Panc1 (cell line): ENCODE data around the gene BABAM2. TPM values are rescaled to one million over a fixed set of nuclear protein-coding genes. Genes with fewer than 3 reads are reported as not detected.
"Not testable (repeated sequence)": the region's sequence is repeated elsewhere in the genome, so short reads cannot be mapped to it uniquely, and the experiment has no call there.

Experiments used
- ATAC-seq: fragments of 200-7000 bp; cut with Tn5 transposase; 2 replicates; pipeline ENCODE4 v1.9.1; 2020; ENCODE audit warnings: mild to moderate bottlenecking, moderate library complexity
- BruUV-seq: library from RNA; stranded (reverse); fragments of 400-500 nt; replicated peaks from 2 replicates; lab custom pipeline; 2021; lab: Mats Ljungman, UMichigan
- CTCF ChIA-PET: fragments of 300-600 bp; sonication (Branson Sonifier 250); formaldehyde crosslinking; loops from one replicate; lab custom pipeline; 2022; ENCODE audit warnings: antibody characterized with exemption; lab: Charles Lee
- POLR2A ChIA-PET: fragments of 300-600 bp; sonication (Branson Sonifier 250); formaldehyde crosslinking; loops from one replicate; lab custom pipeline; 2022; ENCODE audit warnings: antibody characterized with exemption; lab: Charles Lee
- DNase-seq: peaks from one replicate; pipeline ENCODE4 v3.0.0-alpha.2; 2010; ENCODE audit warnings: low read depth, low spot score
- H3K27ac ChIP-seq: 2 replicates; pipeline ENCODE4 v1.5.1; 2011; ENCODE audit warnings: mild to moderate bottlenecking, low read length, inconsistent platforms
- H3K27me3 ChIP-seq: fragments of 200-500 bp; sonication (Bioruptor generic); 2 replicates; pipeline ENCODE4 v1.6.0; 2014; ENCODE audit warnings: low read length, inconsistent platforms; ENCODE audit not compliant: control insufficient read depth, insufficient read depth
- H3K36me3 ChIP-seq: fragments of 200-500 bp; sonication (Bioruptor generic); 2 replicates; pipeline ENCODE4 v1.5.1; 2014; ENCODE audit warnings: inconsistent platforms, mild to moderate bottlenecking, low read length, moderate library complexity; ENCODE audit not compliant: control insufficient read depth, insufficient read depth
- H3K4me1 ChIP-seq: 2 replicates; pipeline ENCODE4 v1.5.1; 2011; ENCODE audit warnings: inconsistent platforms, mild to moderate bottlenecking, low read length, moderate library complexity; ENCODE audit not compliant: control insufficient read depth, insufficient read depth
- H3K4me3 ChIP-seq, 2 experiments: 2 replicates each; pipeline ENCODE4 v1.5.1; 2011 to 2012; ENCODE audit warnings: low read depth in 2 of 2, low read length in 2 of 2, mild to moderate bottlenecking in 2 of 2, inconsistent platforms in 1 of 2, moderate library complexity in 1 of 2
- H3K9me3 ChIP-seq: fragments of 200-500 bp; sonication (Bioruptor generic); 2 replicates; pipeline ENCODE4 v1.5.1; 2014; ENCODE audit warnings: low read depth, mild to moderate bottlenecking, inconsistent platforms, low read length, moderate library complexity; ENCODE audit not compliant: control insufficient read depth, insufficient read depth
- CTCF ChIP-seq: fragments of 450-650 bp; IDR thresholded peaks from 2 replicates; pipeline ENCODE4 v1.5.1; 2017; ENCODE audit warnings: mild to moderate bottlenecking
- POLR2AphosphoS5 ChIP-seq: IDR thresholded peaks from 2 replicates; pipeline ENCODE4 v1.6.1; 2012; ENCODE audit warnings: mild to moderate bottlenecking, low read depth, low read length, moderate library complexity
- SIN3A ChIP-seq: IDR thresholded peaks from 2 replicates; pipeline ENCODE4 v1.6.1; 2012; ENCODE audit warnings: low read depth, mild to moderate bottlenecking, low read length, moderate library complexity, borderline replicate concordance; ENCODE audit not compliant: insufficient read depth
- TCF7L2 ChIP-seq: IDR thresholded peaks from 2 replicates; pipeline ENCODE4 v1.6.1; 2011; ENCODE audit warnings: mild to moderate bottlenecking, low read depth, low read length, inconsistent platforms
- in situ Hi-C: cut with HindIII; loops from 2 replicates; pipeline ENCODE4 v1.10.0; 2016; ENCODE audit warnings: low sequenced_read_pairs, low pct_unique_long_range_greater_than_20kb
- intact Hi-C: fragments of 100-400 bp; cut with micrococcal nuclease; formaldehyde crosslinking; loops from one replicate; pipeline ENCODE4 v1.10.0; 2022; ENCODE audit not compliant: unreplicated experiment
- total RNA-seq: library from RNA; stranded (reverse); gene quantifications from one replicate; pipeline ENCODE4 v1.2.1, GENCODE V29; 2021; ENCODE audit not compliant: unreplicated experiment
- TF ChIP-seq, protein P1 (sequence below), 2 experiments: IDR thresholded peaks; 2 replicates each; pipeline ENCODE4 v1.6.1; 2011 to 2012; ENCODE audit warnings: low read depth in 2 of 2, control low read depth in 1 of 2, low read length in 1 of 2, mild to moderate bottlenecking in 1 of 2, moderate library complexity in 1 of 2; ENCODE audit not compliant: insufficient read depth in 1 of 2

BABAM2 gene
- total RNA-seq, 1 experiment from 2014 or later, result 31.2 TPM

GRCh38 chr2:28370354-28370753 is 479.8 kb downstream of the BABAM2 start:
- Histone ChIP-seq H3K36me3 (no peaks in the 10 kb centered on the region), H3K4me3 (no peak overlapping the region), H3K9me3 (no peaks in the 10 kb centered on the region), H3K27ac (no peak overlapping the region), H3K27me3 (no peaks in the 10 kb centered on the region), H3K4me1 (no peaks in the 10 kb centered on the region; the same call in 1 of the 2 replicates)
- ATAC-seq, result no peak
- ChIA-PET POLR2A (no interaction called here), CTCF (no interaction called here)
- in situ Hi-C loops, result no loop called here
- TF ChIP-seq TCF7L2 (no peak), SIN3A (no peak), CTCF (no peak), POLR2AphosphoS5 (no peak)
- TF ChIP-seq, protein P1, sequence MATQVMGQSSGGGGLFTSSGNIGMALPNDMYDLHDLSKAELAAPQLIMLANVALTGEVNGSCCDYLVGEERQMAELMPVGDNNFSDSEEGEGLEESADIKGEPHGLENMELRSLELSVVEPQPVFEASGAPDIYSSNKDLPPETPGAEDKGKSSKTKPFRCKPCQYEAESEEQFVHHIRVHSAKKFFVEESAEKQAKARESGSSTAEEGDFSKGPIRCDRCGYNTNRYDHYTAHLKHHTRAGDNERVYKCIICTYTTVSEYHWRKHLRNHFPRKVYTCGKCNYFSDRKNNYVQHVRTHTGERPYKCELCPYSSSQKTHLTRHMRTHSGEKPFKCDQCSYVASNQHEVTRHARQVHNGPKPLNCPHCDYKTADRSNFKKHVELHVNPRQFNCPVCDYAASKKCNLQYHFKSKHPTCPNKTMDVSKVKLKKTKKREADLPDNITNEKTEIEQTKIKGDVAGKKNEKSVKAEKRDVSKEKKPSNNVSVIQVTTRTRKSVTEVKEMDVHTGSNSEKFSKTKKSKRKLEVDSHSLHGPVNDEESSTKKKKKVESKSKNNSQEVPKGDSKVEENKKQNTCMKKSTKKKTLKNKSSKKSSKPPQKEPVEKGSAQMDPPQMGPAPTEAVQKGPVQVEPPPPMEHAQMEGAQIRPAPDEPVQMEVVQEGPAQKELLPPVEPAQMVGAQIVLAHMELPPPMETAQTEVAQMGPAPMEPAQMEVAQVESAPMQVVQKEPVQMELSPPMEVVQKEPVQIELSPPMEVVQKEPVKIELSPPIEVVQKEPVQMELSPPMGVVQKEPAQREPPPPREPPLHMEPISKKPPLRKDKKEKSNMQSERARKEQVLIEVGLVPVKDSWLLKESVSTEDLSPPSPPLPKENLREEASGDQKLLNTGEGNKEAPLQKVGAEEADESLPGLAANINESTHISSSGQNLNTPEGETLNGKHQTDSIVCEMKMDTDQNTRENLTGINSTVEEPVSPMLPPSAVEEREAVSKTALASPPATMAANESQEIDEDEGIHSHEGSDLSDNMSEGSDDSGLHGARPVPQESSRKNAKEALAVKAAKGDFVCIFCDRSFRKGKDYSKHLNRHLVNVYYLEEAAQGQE (IDR thresholded peaks at IDR 0.05; ENCODE audit: insufficient read depth in 1 of 2, low read depth in 2 of 2, low read length in 1 of 2), result no peak
- DNase-seq, result no peak
- intact Hi-C loops, result no loop called here
- no TSS peak for BruUV-seq

DNA sequence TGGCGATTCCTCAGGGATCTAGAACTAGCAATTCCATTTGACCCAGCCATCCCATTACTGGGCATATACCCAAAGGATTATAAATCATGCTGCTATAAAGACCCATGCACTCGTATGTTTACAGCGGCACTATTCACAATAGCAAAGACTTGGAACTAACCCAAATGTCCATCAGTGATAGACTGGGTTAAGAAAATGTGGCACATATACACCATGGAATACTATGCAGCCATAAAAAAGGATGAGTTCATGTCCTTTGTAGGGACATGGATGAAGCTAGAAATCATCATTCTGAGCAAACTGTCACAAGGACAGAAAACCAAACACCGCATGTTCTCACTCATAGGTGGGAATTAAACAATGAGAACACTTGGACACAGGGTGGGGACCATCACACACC is 481.2 kb downstream of the BABAM2 start:
- H3K27me3 ChIP-seq, POLR2A ChIA-PET, CTCF ChIA-PET, DNase-seq, H3K27ac ChIP-seq, BruUV-seq, ATAC-seq, H3K4me3 ChIP-seq, H3K9me3 ChIP-seq, H3K4me1 ChIP-seq, H3K36me3 ChIP-seq, in situ Hi-C loops, intact Hi-C loops: not testable (repeated sequence)

GRCh38 chr2:28373854-28374253 is 483.3 kb downstream of the BABAM2 start:
- in situ Hi-C loops (no loop called here), intact Hi-C loops (no loop called here)
- H3K27me3 ChIP-seq, result no peaks in the 10 kb centered on the region
- ATAC-seq (no peak), DNase-seq (no peak)
- POLR2A ChIA-PET, result interaction anchor here (0.7 kb wide), 1 partner anchor 818 kb away, joined by 5 read pairs; no protein-coding TSS in a partner anchor
- no peaks in the 10 kb centered on the region for H3K9me3 ChIP-seq
- H3K4me1 ChIP-seq, result no peaks in the 10 kb centered on the region
- no peak overlapping the region for H3K4me3 ChIP-seq
- BruUV-seq, result no TSS peak
- CTCF ChIA-PET, result interaction anchor here (0.7 to 0.8 kb wide), 2 partner anchors 290 to 650 kb away, joined by 3 to 9 read pairs; no protein-coding TSS in a partner anchor
- no peak for TF ChIP-seq TCF7L2
- TF ChIP-seq POLR2AphosphoS5, result no peak
- TF ChIP-seq SIN3A, result no peak
- TF ChIP-seq CTCF, result no peak
- TF ChIP-seq, protein P1 (IDR thresholded peaks at IDR 0.05; ENCODE audit: insufficient read depth in 1 of 2, low read depth in 2 of 2, low read length in 1 of 2), result no peak
- no peak overlapping the region for H3K27ac ChIP-seq
- no peaks in the 10 kb centered on the region for H3K36me3 ChIP-seq
